SU-DHL-6 (cell line): Measurements from ENCODE around the gene WASF1.

ENCODE experiments used
- H2AFZ ChIP-seq: fragments of 200-600 bp; sonication (generic); 2 replicates; pipeline ENCODE4 v1.6.1; 2014; ENCODE audit warnings: low read depth, mild to moderate bottlenecking, moderate library complexity, mixed read lengths, antibody characterized with exemption, low read length; ENCODE audit not compliant: severe bottlenecking
- H3F3A ChIP-seq: fragments of 200-600 bp; shearing (Covaris generic); 2 replicates; pipeline ENCODE4 v1.6.0; 2016; ENCODE audit warnings: antibody characterized with exemption, mild to moderate bottlenecking; ENCODE audit not compliant: insufficient read depth
- H3K27ac ChIP-seq: fragments of 200-600 bp; sonication (generic); 2 replicates; pipeline ENCODE4 v1.5.1; 2016; ENCODE audit warnings: low read depth, mild to moderate bottlenecking, low read length, moderate library complexity, mixed read lengths
- H3K27me3 ChIP-seq: fragments of 200-600 bp; sonication (generic), shearing (Covaris generic); 2 replicates; pipeline ENCODE4 v1.6.0; 2014; ENCODE audit warnings: mild to moderate bottlenecking, low read length
- H3K36me3 ChIP-seq: fragments of 200-600 bp; sonication (generic); 2 replicates; pipeline ENCODE4 v1.6.1; 2014; ENCODE audit warnings: mild to moderate bottlenecking, low read length, mixed read lengths
- H3K4me2 ChIP-seq: fragments of 300-600, 200-600 bp; shearing (Covaris generic), sonication (generic); 2 replicates; pipeline ENCODE4 v1.6.0; 2014; ENCODE audit warnings: low read length, low read depth, mild to moderate bottlenecking; ENCODE audit not compliant: poor library complexity, severe bottlenecking
- H3K4me3 ChIP-seq: fragments of 200-600 bp; sonication (generic); 2 replicates; pipeline ENCODE4 v1.5.1; 2014; ENCODE audit warnings: antibody characterized with exemption, low read length, mild to moderate bottlenecking, mixed read lengths; ENCODE audit not compliant: insufficient read depth, poor library complexity, severe bottlenecking
- H3K79me2 ChIP-seq: fragments of 200-600 bp; sonication (generic); 2 replicates; pipeline ENCODE4 v1.6.1; 2014; ENCODE audit warnings: mild to moderate bottlenecking, low read length, moderate library complexity; ENCODE audit not compliant: insufficient read depth
- H3K9ac ChIP-seq: fragments of 200-600 bp; sonication (generic); 2 replicates; pipeline ENCODE4 v1.7.0; 2014; ENCODE audit warnings: mild to moderate bottlenecking, low read length
- H3K9me2 ChIP-seq: fragments of 200-600 bp; sonication (generic); replicated peaks from 2 replicates; pipeline ENCODE4 v1.6.1; 2014; ENCODE audit warnings: low read length; ENCODE audit not compliant: insufficient read depth
- H3K9me3 ChIP-seq: fragments of 200-600 bp; sonication (generic); 2 replicates; pipeline ENCODE4 v1.6.1; 2014; ENCODE audit warnings: low read length, mixed read lengths; ENCODE audit not compliant: insufficient read depth
- H4K20me1 ChIP-seq: fragments of 200-600 bp; sonication (generic); 2 replicates; pipeline ENCODE4 v1.6.1; 2014; ENCODE audit warnings: low read depth, mild to moderate bottlenecking, antibody characterized with exemption, low read length, moderate library complexity, mixed read lengths
- CTCF ChIP-seq: fragments of 200-600 bp; sonication (generic); IDR thresholded peaks from one replicate; pipeline ENCODE4 v1.5.1; 2017; ENCODE audit warnings: antibody characterized with exemption, mild to moderate bottlenecking, low read length, moderate library complexity; ENCODE audit not compliant: insufficient read depth, poor library complexity, severe bottlenecking
- EZH2phosphoT487 ChIP-seq: fragments of 200-600 bp; sonication (generic), shearing (Covaris generic); conservative IDR thresholded peaks from 2 replicates; pipeline ENCODE4 v1.6.1; 2018; ENCODE audit warnings: mild to moderate bottlenecking, antibody characterized with exemption, low read length, moderate library complexity, mixed read lengths

Gene WASF1

GRCh38 chr6:110170081-110170480 lies 9.4 kb downstream of the WASF1 start:
- Histone ChIP-seq H3F3A (no peaks in the 10 kb centered on the region), H2AFZ (no peak overlapping the region), H3K4me3 (no peak overlapping the region), H3K27ac (no peak overlapping the region), H3K4me2 (no peak overlapping the region), H4K20me1 (peaks cover 6% of the 10 kb centered on the region), H3K9me2 (no peaks in the 10 kb centered on the region), H3K27me3 (no peaks in the 10 kb centered on the region), H3K9ac (no peak overlapping the region), H3K9me3 (no peaks in the 10 kb centered on the region), H3K36me3 (no peaks in the 10 kb centered on the region), H3K79me2 (peaks cover 3% of the 10 kb centered on the region; the same call in 1 of the 2 replicates)
- TF ChIP-seq CTCF, result no peak
- no peak for TF ChIP-seq EZH2phosphoT487

- H3F3A ChIP-seq, result no peaks in the 10 kb centered on the region
- H3K9me3 ChIP-seq, result no peaks in the 10 kb centered on the region
- TF ChIP-seq EZH2phosphoT487 (no peak), CTCF (no peak)
- H3K27ac ChIP-seq, result no peak overlapping the region
- no peak overlapping the region for H3K9ac ChIP-seq
- no peaks in the 10 kb centered on the region for H3K79me2 ChIP-seq
- H3K4me3 ChIP-seq, result no peak overlapping the region
- H3K36me3 ChIP-seq, result no peaks in the 10 kb centered on the region; the same call in 1 of the 2 replicates
- no peaks in the 10 kb centered on the region for H4K20me1 ChIP-seq
- no peak overlapping the region for H3K4me2 ChIP-seq
- no peaks in the 10 kb centered on the region for H3K9me2 ChIP-seq
- no peaks in the 10 kb centered on the region for H3K27me3 ChIP-seq
- H2AFZ ChIP-seq, result no peak overlapping the region
Measured at GRCh38 chr6:110158479-110158878, 21.0 kb downstream of the WASF1 start.

GRCh38 chr6:110147870-110148269 lies 31.6 kb downstream of the WASF1 start:
- no peaks in the 10 kb centered on the region for H3F3A ChIP-seq
- no peak overlapping the region for H3K4me3 ChIP-seq
- no peaks in the 10 kb centered on the region for H3K79me2 ChIP-seq
- no peak overlapping the region for H2AFZ ChIP-seq
- H3K9me3 ChIP-seq, result no peaks in the 10 kb centered on the region
- no peak overlapping the region for H3K27ac ChIP-seq
- no peaks in the 10 kb centered on the region; the same call in 1 of the 2 replicates for H3K36me3 ChIP-seq
- H3K9me2 ChIP-seq, result no peaks in the 10 kb centered on the region
- TF ChIP-seq EZH2phosphoT487, result no peak
- TF ChIP-seq CTCF, result no peak
- no peaks in the 10 kb centered on the region for H4K20me1 ChIP-seq
- H3K4me2 ChIP-seq, result no peak overlapping the region
- no peak overlapping the region for H3K9ac ChIP-seq
- H3K27me3 ChIP-seq, result no peaks in the 10 kb centered on the region
